Neural cell (in vitro differentiated cells): ENCODE results near the gene HDAC9. TPM values are rescaled to one million over a fixed set of nuclear protein-coding genes. Genes with fewer than 3 reads are reported as not detected.

Experiments used
- H2AFZ ChIP-seq: fragments of 200-600, 300-800 bp; sonication (generic), shearing (Covaris generic); 2 replicates; pipeline ENCODE4 v1.6.0; 2014; ENCODE audit warnings: low read depth, mild to moderate bottlenecking, antibody characterized with exemption, low read length, moderate library complexity
- H3F3A ChIP-seq: fragments of 200-600 bp; shearing (Covaris generic); 2 replicates; pipeline ENCODE4 v1.6.1; 2016; ENCODE audit warnings: mild to moderate bottlenecking, moderate library complexity, mixed read lengths, antibody characterized with exemption, low read length; ENCODE audit not compliant: insufficient read depth, poor library complexity, severe bottlenecking
- H3K27ac ChIP-seq: fragments of 200-600, 300-800 bp; sonication (generic), shearing (Covaris generic); 2 replicates; pipeline ENCODE4 v1.5.1; 2014; ENCODE audit warnings: mild to moderate bottlenecking, low read length, moderate library complexity
- H3K27me3 ChIP-seq: fragments of 300-800, 200-600 bp; sonication (generic), shearing (Covaris generic); 2 replicates; pipeline ENCODE4 v1.6.0; 2014; ENCODE audit warnings: mild to moderate bottlenecking, low read depth, low read length, moderate library complexity; ENCODE audit not compliant: insufficient read depth
- H3K36me3 ChIP-seq: fragments of 300-800, 200-600 bp; sonication (generic), shearing (Covaris generic); 2 replicates; pipeline ENCODE4 v1.5.1; 2014; ENCODE audit warnings: mild to moderate bottlenecking, antibody characterized with exemption, low read length, moderate library complexity; ENCODE audit not compliant: insufficient read depth
- H3K4me2 ChIP-seq: fragments of 300-800, 200-600 bp; sonication (generic), shearing (Covaris generic); 2 replicates; pipeline ENCODE4 v1.6.0; 2014; ENCODE audit warnings: mild to moderate bottlenecking, low read length
- H3K4me3 ChIP-seq: fragments of 300-800, 200-600 bp; sonication (generic), shearing (Covaris generic); 2 replicates; pipeline ENCODE4 v1.5.1; 2014; ENCODE audit warnings: mild to moderate bottlenecking, low read length, moderate library complexity
- H3K79me2 ChIP-seq: fragments of 200-600 bp; shearing (Covaris generic); replicated peaks from 2 replicates; pipeline ENCODE4 v1.6.0; 2014; ENCODE audit warnings: mild to moderate bottlenecking, low read length, moderate library complexity; ENCODE audit not compliant: insufficient read depth
- H3K9ac ChIP-seq: fragments of 300-800, 200-600 bp; sonication (generic), shearing (Covaris generic); 2 replicates; pipeline ENCODE4 v1.6.1; 2016; ENCODE audit warnings: mild to moderate bottlenecking, low read length, mixed read lengths
- H3K9me2 ChIP-seq: fragments of 200-600 bp; shearing (Covaris generic); 2 replicates; pipeline ENCODE4 v1.6.1; 2016; ENCODE audit warnings: mild to moderate bottlenecking, low read length, mixed read lengths; ENCODE audit not compliant: insufficient read depth
- H3K9me3 ChIP-seq: fragments of 200-600, 300-800 bp; sonication (generic), shearing (Covaris generic); 2 replicates; pipeline ENCODE4 v1.6.1; 2016; ENCODE audit warnings: mild to moderate bottlenecking, mixed run types, low read length, moderate library complexity, mixed read lengths
- H4K20me1 ChIP-seq: fragments of 200-600 bp; shearing (Covaris generic); 2 replicates; pipeline ENCODE4 v1.6.1; 2016; ENCODE audit warnings: mild to moderate bottlenecking, mixed run types; ENCODE audit not compliant: insufficient read depth
- EP300 ChIP-seq: fragments of 450-650 bp; conservative IDR thresholded peaks from 2 replicates; pipeline ENCODE4 v1.6.1; 2014; ENCODE audit warnings: antibody characterized with exemption, mild to moderate bottlenecking, moderate library complexity; ENCODE audit not compliant: poor library complexity, severe bottlenecking
- MXI1 ChIP-seq: fragments of 450-650 bp; conservative IDR thresholded peaks from 2 replicates; pipeline ENCODE4 v1.6.1; 2014; ENCODE audit warnings: antibody characterized with exemption, mild to moderate bottlenecking; ENCODE audit not compliant: poor library complexity, severe bottlenecking
- POLR2AphosphoS5 ChIP-seq: IDR thresholded peaks from 2 replicates; pipeline ENCODE4 v1.6.1; 2012
- RAD21 ChIP-seq: fragments of 450-650 bp; conservative IDR thresholded peaks from 2 replicates; pipeline ENCODE4 v1.6.1; 2014; ENCODE audit warnings: antibody characterized with exemption, mild to moderate bottlenecking, moderate library complexity
- SMC3 ChIP-seq: fragments of 450-650 bp; conservative IDR thresholded peaks from 2 replicates; pipeline ENCODE4 v1.6.1; 2014; ENCODE audit warnings: antibody characterized with exemption, mild to moderate bottlenecking, moderate library complexity; ENCODE audit not compliant: poor library complexity
- polyA plus RNA-seq: library from polyadenylated mRNA; depleted of rRNA; stranded (reverse); fragments of >200 nt; gene quantifications from 2 replicates; pipeline ENCODE4 v1.2.3, GENCODE V29; 2014
- TF ChIP-seq, protein P1 (sequence below): IDR thresholded peaks from 2 replicates; pipeline ENCODE4 v1.6.1; 2012; ENCODE audit warnings: borderline replicate concordance
- TF ChIP-seq, protein P2 (sequence below): fragments of 450-650 bp; IDR thresholded peaks from 2 replicates; pipeline ENCODE4 v1.5.1; 2014; ENCODE audit warnings: antibody characterized with exemption, mild to moderate bottlenecking, moderate library complexity; ENCODE audit not compliant: poor library complexity, severe bottlenecking

HDAC9 gene
- polyA plus RNA-seq, 1 donor from 2014 or later = 15.9 TPM

DNA sequence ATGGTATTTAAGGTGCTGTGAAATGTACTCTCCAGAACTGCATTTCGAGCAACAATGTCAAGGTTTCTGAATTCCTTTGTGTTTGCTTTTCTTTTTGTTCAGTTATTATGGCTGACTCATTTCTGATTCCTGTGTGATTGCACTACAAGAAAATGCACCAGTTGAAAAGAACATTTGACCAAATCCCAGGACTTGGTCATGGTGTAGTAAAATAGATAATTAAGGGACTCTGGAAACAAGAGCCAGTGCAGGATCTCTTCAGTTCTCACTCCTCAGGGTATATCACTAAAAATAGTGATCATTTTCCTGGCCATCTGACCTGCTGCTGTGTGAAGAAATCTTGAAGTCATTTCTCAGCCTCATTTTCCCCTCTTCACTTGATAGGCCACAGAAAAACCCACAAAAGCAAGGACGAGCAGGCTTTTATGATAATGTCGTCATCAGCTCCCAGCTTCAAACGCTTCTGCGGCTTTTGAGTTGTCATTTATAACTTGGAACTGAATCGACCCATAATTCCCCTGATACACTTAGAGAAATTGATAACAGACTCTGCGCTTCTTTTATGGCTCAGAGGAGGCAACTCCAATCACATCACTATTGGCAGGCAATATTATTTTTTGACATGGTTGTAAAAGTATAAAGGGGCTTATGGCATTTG, 274.7 kb downstream of the HDAC9 start:
- H3K27ac ChIP-seq = peak overlapping the region; percentile 38
- H2AFZ ChIP-seq = no peak overlapping the region

DNA sequence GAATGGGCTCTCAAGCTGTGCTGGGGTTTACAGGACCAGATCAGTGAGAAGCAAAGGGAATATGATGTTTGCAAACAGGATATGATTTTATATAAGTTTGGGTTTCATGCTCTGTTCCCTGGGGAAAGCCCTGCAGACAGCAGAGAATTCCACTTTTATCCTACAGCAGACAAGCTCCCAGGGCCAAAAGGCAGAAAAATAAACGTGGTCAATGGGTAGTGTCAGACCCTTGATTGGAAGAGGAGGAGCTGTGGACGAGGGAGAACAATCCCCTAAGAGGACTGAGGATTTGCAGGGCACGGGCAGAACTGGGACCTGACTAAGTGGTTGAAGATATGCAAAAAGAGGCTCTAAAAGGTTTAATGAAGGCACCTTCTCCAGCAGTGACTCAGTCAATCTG, 275.3 kb downstream of the HDAC9 start:
- Histone ChIP-seq H2AFZ (no peak overlapping the region), H3K9ac (no peak overlapping the region), H4K20me1 (no peaks in the 10 kb centered on the region), H3K4me2 (no peak overlapping the region), H3K27me3 (no peaks in the 10 kb centered on the region), H3K27ac (no peak overlapping the region), H3K4me3 (no peak overlapping the region), H3K9me3 (no peaks in the 10 kb centered on the region), H3K79me2 (no peaks in the 10 kb centered on the region), H3K9me2 (no peaks in the 10 kb centered on the region), H3F3A (no peaks in the 10 kb centered on the region), H3K36me3 (no peaks in the 10 kb centered on the region)
- TF ChIP-seq POLR2AphosphoS5 = peak; percentile 23
- TF ChIP-seq MXI1 = no peak
- no peak for TF ChIP-seq SMC3

More for the DNA sequence above, 274.7 kb downstream of the HDAC9 start:
- H4K20me1 ChIP-seq = no peaks in the 10 kb centered on the region
- H3K9me3 ChIP-seq = no peaks in the 10 kb centered on the region
- H3K9me2 ChIP-seq = no peaks in the 10 kb centered on the region
- no peak overlapping the region for H3K4me3 ChIP-seq
- H3K9ac ChIP-seq = no peak overlapping the region
- H3K4me2 ChIP-seq = no peak overlapping the region
- H3K36me3 ChIP-seq = no peaks in the 10 kb centered on the region
- TF ChIP-seq, protein P1, sequence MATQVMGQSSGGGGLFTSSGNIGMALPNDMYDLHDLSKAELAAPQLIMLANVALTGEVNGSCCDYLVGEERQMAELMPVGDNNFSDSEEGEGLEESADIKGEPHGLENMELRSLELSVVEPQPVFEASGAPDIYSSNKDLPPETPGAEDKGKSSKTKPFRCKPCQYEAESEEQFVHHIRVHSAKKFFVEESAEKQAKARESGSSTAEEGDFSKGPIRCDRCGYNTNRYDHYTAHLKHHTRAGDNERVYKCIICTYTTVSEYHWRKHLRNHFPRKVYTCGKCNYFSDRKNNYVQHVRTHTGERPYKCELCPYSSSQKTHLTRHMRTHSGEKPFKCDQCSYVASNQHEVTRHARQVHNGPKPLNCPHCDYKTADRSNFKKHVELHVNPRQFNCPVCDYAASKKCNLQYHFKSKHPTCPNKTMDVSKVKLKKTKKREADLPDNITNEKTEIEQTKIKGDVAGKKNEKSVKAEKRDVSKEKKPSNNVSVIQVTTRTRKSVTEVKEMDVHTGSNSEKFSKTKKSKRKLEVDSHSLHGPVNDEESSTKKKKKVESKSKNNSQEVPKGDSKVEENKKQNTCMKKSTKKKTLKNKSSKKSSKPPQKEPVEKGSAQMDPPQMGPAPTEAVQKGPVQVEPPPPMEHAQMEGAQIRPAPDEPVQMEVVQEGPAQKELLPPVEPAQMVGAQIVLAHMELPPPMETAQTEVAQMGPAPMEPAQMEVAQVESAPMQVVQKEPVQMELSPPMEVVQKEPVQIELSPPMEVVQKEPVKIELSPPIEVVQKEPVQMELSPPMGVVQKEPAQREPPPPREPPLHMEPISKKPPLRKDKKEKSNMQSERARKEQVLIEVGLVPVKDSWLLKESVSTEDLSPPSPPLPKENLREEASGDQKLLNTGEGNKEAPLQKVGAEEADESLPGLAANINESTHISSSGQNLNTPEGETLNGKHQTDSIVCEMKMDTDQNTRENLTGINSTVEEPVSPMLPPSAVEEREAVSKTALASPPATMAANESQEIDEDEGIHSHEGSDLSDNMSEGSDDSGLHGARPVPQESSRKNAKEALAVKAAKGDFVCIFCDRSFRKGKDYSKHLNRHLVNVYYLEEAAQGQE = peak; percentile 41
- no peak for TF ChIP-seq MXI1
- peak; percentile 57 for TF ChIP-seq POLR2AphosphoS5
- TF ChIP-seq RAD21 = no peak
- H3K27me3 ChIP-seq = no peaks in the 10 kb centered on the region
- H3K79me2 ChIP-seq = no peaks in the 10 kb centered on the region
- H3F3A ChIP-seq = no peaks in the 10 kb centered on the region

DNA sequence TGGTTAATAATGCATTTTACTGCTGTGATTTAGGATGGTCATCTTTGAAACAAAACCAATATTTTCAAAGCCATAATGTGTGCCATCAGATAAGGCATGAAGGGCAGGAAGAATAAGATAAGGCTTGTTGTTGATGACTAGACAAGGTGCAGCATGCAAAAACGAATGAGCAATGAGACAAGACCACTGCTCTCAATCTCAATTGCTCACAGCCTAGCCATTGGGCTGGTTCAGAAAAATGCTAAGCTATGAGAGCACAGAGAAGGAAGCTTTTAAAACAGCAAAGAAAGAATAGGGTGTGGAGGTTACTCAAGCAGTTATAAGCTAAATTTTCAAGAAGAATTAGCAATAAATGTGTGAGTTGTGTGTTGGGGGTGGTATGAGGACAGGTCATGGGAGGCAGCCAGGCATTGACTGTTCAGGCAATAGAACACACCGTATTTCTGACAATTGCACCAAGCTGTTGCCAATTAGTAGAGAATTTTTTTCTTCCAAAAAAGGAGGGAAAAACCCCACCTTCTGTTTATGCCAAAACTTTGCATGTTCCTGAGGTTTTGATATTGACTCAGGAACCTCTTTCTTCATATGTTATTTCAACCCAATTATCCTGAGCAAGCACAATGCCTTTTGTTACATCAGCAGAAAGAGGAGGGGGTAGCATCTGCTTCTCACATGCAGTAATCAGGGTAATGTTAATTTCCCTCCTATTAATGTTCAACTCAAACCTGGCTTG, 276.5 kb downstream of the HDAC9 start:
- no peak overlapping the region for H3K9ac ChIP-seq
- H3K4me3 ChIP-seq = no peak overlapping the region
- no peaks in the 10 kb centered on the region for H3K27me3 ChIP-seq
- H2AFZ ChIP-seq = no peak overlapping the region
- no peaks in the 10 kb centered on the region for H3K9me2 ChIP-seq
- no peaks in the 10 kb centered on the region for H3K9me3 ChIP-seq
- H4K20me1 ChIP-seq = no peaks in the 10 kb centered on the region
- H3F3A ChIP-seq = no peaks in the 10 kb centered on the region
- TF ChIP-seq, protein P2, sequence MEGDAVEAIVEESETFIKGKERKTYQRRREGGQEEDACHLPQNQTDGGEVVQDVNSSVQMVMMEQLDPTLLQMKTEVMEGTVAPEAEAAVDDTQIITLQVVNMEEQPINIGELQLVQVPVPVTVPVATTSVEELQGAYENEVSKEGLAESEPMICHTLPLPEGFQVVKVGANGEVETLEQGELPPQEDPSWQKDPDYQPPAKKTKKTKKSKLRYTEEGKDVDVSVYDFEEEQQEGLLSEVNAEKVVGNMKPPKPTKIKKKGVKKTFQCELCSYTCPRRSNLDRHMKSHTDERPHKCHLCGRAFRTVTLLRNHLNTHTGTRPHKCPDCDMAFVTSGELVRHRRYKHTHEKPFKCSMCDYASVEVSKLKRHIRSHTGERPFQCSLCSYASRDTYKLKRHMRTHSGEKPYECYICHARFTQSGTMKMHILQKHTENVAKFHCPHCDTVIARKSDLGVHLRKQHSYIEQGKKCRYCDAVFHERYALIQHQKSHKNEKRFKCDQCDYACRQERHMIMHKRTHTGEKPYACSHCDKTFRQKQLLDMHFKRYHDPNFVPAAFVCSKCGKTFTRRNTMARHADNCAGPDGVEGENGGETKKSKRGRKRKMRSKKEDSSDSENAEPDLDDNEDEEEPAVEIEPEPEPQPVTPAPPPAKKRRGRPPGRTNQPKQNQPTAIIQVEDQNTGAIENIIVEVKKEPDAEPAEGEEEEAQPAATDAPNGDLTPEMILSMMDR = no peak
- no peak for TF ChIP-seq POLR2AphosphoS5
- TF ChIP-seq EP300 = no peak
- TF ChIP-seq, protein P1 = no peak
- no peak overlapping the region for H3K4me2 ChIP-seq
- H3K36me3 ChIP-seq = no peaks in the 10 kb centered on the region
- H3K27ac ChIP-seq = no peak overlapping the region
- H3K79me2 ChIP-seq = no peaks in the 10 kb centered on the region
